SIG-M5 (cell line): ENCODE measurements around the gene ADAP1.
"Not testable (repeated sequence)": the region's sequence is repeated elsewhere in the genome, so short reads cannot be mapped to it uniquely, and the experiment has no call there.

Experiments
- DNase-seq: peaks from one replicate; lab custom pipeline; 2025; lab: John Stamatoyannopoulos, UW

Gene ADAP1

DNA sequence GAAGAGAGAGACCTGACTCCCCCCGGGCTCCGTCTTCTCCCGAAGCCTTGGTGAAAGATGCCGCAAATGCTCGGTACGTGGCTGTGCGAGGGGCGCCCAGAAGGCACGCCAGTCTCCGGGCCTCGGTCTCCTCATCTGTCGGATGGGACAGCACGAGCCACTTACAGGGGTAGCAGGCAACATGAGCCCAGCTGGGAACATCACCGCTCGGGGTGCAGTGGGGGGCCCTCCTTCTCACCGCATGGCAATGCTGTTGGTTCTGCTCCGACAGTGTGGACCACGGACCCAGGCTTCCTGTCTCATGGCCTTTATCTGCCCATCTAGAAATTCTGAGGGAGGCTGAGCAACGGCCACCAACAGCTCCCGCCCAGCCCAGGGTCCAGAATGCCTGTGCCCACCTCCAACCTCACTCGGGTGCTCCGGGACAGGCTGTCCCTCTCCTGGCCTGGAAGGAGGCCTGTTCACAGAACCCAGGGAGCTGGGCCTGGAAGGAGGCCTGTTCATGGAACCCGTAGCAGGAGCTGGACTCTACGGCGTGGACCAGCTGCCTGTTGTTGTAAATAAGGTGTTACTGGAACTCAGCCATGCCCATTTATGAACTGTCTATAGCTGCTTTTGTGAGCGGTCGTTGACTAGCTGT, 15.8 kb downstream of the ADAP1 start:
- DNase-seq: no peak

GRCh38 chr7:937856-938484, 16.5 kb downstream of the ADAP1 start:
- no peak for DNase-seq

DNA sequence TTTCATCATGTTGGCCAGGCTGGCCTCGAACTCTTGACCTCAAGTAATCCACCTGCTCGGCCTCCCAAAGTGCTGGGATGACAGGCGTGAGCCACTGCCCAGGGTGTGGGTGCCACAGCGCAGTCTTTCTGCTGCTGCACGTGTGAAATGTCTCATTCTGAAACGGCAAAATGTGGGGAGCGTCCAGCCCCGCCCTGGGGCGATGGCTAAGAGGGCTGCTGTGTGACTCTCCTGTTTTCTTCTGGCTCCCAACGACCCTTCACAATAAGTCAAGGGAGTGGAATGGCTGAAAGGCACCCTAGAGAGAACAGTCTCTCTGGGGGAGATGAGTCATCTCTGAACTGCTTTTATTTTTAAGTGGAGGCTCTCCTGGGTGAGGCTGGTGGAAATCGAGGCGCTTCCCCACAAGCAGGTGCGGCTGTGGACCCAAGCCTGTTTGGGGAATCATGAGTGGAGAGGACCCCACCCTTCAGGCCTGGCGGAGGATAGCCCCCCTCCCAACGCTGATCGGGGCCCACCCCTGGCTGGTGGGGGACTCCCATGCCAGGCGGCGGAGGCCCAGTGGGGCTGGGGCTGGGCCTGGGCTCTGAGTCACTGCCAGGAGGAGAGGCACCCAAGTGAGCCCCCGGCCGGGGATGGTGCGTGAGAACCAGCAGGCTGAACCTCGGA, 18.0 kb downstream of the ADAP1 start:
- peak; percentile 5 for DNase-seq

- DNase-seq: no peak
These were observed 18.6 kb downstream of the ADAP1 start for GRCh38 chr7:935874-936385.

GRCh38 chr7:935164-935873, 19.2 kb downstream of the ADAP1 start:
- no peak for DNase-seq

DNA sequence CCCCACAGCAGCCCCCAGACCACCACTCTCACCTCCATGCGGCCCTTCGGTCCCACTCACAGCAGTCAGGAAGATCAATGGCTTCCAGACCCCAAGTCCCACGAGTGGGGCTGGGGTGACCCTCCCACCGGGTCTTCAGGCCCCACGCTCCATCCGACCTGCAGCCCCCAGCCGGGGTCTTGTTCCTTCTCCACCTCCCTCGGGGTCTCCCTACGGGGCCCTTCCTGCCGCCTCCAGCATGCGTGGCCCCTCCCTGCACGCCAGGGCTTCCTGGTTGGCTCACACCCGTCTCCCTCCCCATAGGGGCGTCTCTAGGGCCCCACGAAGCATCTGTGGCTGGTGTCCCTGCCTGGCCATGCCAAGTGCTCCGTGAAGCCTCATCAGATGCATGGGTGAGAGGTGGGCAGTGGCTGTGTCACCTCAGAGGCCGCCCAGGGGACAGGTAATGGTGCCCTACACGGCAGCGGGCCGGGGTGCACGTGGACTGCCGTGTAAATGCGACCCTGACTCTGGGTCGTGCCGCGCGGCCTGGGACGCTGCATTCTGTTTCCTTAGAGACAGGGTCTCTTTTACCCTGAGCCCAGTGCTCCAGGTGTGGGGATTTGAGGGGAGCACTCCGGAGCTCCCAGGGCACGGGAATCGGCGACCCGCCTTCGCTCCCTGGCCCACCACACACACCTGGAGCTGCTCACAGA, 19.9 kb downstream of the ADAP1 start:
- DNase-seq: no peak

- DNase-seq: no peak
These were observed 21.9 kb downstream of the ADAP1 start for GRCh38 chr7:932651-932975.

DNA sequence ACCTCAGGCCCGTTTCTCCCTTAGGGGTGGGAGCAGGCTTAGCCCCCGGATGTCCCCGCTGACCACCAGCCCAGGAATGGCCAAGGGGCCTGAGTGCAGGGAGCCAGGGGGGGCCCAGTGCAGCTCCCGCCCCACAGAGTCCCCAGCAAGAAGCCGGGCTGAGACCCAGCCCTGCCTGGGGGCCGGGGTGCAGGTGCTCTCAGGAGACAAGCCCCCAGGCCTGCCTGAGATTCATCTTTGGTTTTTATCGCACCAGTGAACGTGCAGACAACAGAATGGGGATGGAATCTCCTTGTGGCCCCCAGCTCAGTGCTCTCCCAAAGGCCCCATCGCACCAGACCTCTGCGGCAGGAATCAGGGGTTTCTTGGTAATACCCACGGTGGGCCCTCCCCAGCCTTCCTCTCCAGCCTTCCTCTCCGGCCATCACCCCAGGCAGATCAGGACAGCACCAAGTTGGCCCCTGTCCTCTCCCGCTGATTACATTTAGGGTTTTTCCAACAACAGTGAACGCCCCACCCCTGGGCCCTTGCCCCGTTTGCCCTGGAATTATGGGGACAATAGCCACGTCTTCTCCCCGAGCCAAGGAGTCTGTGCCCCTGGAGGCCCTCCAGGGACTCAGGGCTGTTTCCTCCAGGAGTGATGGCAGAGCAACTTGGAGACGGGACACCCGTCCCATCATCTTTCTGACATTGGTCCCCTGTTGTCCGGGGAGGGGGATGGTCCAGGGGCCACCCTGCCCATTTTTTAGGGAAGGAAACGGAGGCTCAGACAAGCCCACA, 22.4 kb downstream of the ADAP1 start:
- no peak for DNase-seq

DNA sequence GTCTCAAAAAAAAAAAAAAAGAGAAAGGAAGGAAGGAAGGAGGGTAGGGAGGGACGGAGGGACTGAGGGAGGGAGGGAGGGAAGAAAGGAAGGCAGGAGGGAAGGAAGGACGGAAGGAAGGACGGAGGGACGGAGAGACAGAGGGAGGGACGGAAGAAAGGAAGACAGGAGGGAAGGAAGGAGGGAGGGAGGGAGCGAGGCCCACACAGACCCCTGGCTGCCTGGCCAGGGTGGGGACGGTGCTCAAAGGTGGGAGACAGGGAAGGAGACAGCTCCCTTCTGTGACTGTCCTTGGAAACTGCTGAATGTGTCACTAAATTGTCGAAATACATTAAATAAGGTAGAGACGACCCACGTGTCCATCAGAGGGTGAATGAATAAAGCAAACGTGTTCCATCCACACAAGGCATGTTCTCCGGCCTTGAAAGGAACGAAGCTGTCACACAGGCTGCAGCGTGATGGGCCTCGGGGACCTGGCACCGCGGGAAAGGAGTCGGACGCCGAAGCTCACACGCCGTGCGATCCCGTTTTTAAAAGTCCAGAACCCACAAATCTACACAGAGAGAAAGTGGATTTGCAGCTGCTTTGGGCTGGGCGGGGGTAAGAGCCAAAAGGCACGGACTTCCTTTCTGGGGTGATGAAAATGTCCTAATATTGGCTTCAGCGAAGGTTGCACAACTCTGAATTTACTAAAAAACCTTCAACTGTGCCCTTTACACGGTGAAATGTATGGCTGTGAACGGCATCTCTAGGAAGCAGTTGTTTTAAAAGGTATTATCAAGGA, 23.3 kb downstream of the ADAP1 start:
- no peak for DNase-seq

GRCh38 chr7:929311-929711, 25.2 kb downstream of the ADAP1 start:
- DNase-seq: no peak

DNA sequence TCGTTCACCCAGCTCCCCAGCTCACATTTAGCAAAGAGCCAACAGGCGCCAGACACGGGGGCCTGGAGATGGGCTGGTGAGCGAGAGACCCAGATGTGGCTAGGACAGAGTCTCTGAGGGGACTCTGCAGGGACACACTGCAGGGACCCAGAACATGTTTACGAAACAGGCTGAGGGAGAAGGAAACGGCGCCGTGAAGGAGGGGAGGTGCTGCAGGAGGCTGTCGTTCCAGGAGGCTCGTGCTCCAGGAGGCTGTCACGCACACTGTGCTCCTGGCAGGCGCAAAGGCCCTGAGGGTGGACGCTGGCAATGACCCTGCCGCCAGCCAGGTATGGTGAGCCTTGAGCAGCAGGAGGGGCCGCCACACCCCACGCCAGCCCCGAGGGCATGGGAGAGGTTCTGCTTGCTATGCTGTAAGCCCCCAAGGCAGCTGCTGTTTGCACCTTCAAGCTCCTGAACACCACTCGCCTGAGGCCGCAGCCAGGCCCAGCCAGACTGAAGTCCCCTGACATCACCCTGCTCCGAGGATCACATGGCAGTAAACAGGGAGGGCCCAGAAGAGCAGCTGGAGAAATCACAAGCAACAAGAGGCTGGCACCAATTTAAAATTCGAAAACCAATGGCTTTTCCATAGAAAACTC, 27.3 kb downstream of the ADAP1 start:
- DNase-seq: no peak

DNA sequence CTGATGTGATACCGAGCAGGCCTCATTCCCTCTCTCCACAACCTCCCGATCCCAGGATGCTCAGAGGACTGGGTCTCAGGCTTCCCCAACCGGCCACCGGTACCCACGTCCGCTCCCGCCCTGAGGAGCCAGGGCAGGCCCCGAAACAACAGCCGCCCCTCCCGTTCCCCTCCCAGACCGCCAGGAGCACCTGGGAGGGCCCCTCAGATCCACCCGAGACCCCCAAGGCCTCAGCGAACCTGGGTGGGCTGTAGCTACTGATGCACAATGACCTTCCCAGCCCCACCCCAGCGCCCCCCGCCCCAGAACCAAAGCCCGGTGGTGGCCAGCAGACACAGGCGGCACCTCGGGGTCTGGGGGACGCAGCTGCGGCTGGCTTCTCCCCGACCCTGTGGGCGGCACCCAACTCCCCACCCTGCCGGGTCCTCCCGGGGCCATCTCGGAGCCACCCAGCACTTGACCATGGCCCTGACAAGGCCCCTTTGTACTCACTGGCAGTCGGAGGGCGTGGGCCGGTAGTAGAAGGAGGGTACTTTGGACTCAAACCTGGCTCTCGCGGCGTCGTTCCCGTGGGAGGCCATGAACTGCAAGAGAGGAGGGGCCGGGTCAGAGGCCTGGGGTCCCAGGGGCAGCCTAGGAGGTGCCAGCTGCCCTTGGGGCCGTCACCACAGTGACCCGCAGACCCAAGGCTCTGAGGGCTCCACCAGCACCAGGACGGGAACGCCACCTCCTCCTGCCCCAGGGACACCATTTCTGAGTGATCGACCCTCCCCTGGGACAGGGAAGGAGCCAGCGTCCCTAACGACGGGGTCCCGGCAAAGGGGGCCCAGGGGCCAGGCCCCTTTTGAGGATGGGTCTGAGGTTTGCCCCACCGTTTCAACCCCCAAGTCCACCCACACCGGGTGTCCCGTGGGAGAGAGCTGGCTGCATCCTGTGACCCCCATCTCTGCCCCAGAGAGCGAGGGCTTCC, 28.1 kb downstream of the ADAP1 start:
- DNase-seq: no peak

GRCh38 chr7:925601-926000, 28.9 kb downstream of the ADAP1 start:
- DNase-seq: no peak

DNA sequence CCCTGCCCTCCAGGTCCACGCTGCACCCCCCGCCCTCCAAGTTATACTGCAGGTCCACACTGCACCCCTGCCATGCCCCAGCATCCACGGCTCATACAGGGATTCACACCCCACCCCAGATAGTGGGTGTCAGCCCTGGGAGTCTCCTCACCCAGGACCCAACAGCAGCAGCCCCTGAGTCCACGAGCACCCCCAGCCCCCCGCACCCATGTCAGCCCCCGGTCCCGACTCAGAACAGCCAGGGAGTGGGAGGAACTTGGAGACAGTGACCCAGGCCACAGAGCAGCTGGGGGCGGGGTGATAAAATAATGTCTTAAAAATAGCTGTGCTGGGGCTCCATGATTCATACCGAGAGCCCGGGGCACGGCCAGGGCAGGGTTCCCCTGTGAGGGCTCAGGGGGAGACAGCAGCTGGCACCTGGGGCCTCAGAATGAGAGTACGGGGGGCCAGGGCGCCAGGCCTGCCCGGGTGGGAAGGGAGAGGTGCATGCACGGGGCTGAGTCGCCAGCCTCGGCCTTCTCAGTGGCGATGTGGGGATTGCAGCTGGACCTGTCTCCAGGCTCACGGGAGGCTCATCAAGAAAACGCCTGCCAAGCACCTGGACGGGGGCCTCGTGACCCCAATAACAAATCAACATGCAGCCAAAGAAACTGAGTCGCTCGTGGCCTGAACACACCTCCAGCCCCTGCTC, 29.8 kb downstream of the ADAP1 start:
- no peak for DNase-seq

DNA sequence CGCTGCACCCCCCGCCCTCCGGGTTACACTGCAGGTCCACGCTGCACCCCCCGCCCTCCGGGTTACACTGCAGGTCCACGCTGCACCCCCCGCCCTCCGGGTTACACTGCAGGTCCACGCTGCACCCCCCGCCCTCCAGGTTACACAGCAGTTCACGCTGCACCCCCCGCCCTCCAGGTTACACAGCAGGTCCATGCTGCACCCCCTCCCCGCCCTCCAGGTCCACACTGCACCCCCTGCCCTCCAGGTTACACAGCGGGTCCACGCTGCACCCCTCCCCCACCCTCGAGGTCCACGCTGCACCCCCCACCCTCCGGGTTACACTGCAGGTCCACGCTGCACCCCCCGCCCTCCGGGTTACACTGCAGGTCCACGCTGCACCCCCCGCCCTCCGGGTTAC, 30.4 kb downstream of the ADAP1 start:
- not testable (repeated sequence) for DNase-seq

DNA sequence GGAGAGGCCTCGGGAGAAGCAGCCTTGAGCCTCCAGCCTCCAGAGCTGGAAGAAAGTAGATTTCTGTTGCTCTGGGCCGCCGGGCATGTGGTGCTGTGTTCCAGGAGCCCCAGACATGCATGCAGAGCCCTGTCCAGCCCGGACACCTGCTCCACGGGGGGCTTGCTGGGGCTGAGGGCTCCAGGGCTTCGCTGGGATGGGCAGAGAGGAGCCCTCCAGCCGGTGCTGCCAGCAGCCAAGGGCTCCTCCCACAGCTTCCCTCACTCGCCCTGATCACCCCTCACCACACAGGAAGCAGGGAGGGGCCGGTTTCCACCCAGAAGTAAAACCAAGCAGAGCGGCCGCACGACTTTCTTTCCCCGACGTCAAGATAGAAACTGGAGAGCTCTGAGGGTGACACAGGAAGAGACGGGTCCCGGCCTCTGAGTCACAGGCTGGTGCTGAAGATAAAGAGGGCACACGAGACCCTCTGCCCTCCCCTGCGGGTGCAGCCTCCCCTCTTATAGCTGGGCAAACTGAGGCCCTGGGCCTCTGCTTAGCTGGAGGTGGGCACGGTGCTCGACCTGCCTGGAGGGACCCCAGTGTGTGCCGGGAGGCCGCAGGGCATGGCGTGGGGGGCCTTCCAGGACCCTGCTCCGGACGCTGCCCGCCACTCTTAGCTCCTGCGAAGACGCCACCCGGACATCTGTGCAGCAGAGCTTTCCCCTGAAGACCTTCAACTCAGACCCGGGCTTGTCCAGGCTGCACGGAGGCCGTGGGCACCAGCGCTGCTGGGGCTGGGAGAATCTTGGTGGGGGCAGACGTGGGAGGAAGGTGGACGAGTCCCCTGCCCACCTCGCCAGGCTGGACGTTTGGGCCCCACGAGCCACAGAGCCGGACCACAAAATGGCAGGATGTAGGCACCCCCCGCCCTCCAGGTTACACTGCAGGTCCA, 31.1 kb downstream of the ADAP1 start:
- DNase-seq: peak; percentile 60
